H1 (cell line): ENCODE results near the gene ZNF423. TPM values are rescaled to one million over a fixed set of nuclear protein-coding genes. Genes with fewer than 3 reads are reported as not detected.

ENCODE experiments used
- SAP30 ChIP-seq: fragments of 300-600 bp; sonication (generic); IDR thresholded peaks from 2 replicates; pipeline ENCODE4 v1.7.1; 2012; ENCODE audit warnings: low read length, moderate library complexity, mild to moderate bottlenecking, inconsistent platforms; ENCODE audit not compliant: insufficient read depth, insufficient replicate concordance
- TEAD4 ChIP-seq: IDR thresholded peaks from 2 replicates; pipeline ENCODE4 v1.6.1; 2012; ENCODE audit warnings: low read depth, low read length, inconsistent platforms, mixed read lengths
- polyA plus RNA-seq, 7 experiments: library from polyadenylated mRNA; depleted of rRNA in 3 of 7; stranded (reverse) in 5 of 7; unstranded in 2 of 7; fragments of >200 nt in 5 of 7; fragments of 200-250 nt in 2 of 7; gene quantifications; 1 replicate in 5 of 7; 2 replicates in 1 of 7; 4 replicates in 1 of 7; pipeline versions ENCODE4 v1.2.1 to v1.2.3, GENCODE V29; 2011 to 2013; ENCODE audit warnings: missing spikeins in 2 of 7, mixed read lengths in 2 of 7
- total RNA-seq: library from RNA; stranded (reverse); fragmentation: NEBNext Ultra II Directional; extraction: Animal tissue kit (Norgen Biotek cat#: 25700); gene quantifications from 2 replicates; pipeline ENCODE4 v1.2.1, GENCODE V29; 2021
- TF ChIP-seq, protein P1 (sequence below): IDR thresholded peaks from 2 replicates; pipeline ENCODE4 v1.6.1; 2011; ENCODE audit warnings: low read depth, mild to moderate bottlenecking, low read length; ENCODE audit not compliant: insufficient read depth
- TF ChIP-seq, protein P2 (sequence below): IDR thresholded peaks from 2 replicates; pipeline ENCODE4 v1.6.1; 2011; ENCODE audit warnings: low read length, improper control_type of control experiment

The ZNF423 gene
- total and polyA plus RNA-seq, 2 of the 8 experiments (the other 6 are each of a cell fraction or from before 2014, with no cell fraction given), result 38.2 to 52.3 TPM

DNA sequence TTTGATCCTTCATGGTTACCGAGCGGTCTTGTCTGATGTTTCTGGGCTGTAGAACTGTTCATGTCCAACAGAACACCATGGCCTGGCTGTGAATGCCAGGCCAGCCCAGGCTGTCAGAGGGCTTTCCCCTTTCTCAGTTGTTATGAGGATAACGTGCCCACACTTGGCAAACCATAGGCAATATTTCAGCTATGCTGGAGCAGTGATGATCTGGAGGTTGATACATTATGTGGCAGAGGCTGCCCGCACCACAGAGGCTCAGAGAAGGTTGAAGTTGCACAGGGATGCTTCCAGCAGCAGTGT is 389.4 kb downstream of the ZNF423 start (continued):
- TF ChIP-seq TEAD4, result no peak
- TF ChIP-seq, protein P1, sequence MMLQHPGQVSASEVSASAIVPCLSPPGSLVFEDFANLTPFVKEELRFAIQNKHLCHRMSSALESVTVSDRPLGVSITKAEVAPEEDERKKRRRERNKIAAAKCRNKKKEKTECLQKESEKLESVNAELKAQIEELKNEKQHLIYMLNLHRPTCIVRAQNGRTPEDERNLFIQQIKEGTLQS, result no peak
- no peak for TF ChIP-seq SAP30
- TF ChIP-seq, protein P2, sequence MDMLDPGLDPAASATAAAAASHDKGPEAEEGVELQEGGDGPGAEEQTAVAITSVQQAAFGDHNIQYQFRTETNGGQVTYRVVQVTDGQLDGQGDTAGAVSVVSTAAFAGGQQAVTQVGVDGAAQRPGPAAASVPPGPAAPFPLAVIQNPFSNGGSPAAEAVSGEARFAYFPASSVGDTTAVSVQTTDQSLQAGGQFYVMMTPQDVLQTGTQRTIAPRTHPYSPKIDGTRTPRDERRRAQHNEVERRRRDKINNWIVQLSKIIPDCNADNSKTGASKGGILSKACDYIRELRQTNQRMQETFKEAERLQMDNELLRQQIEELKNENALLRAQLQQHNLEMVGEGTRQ, result no peak
